CD4-positive, alpha-beta T cell treated with Interleukin-1 beta for 1 hour (primary cell): ENCODE results near the gene MYO5A.
"Not testable (repeated sequence)": the region's sequence is repeated elsewhere in the genome, so short reads cannot be mapped to it uniquely, and the experiment has no call there.

ENCODE experiments used
- DNase-seq, 2 donors: peaks; one replicate each; pipeline ENCODE4 v3.0.0-alpha.2; 2020 to 2022

Gene MYO5A

DNA sequence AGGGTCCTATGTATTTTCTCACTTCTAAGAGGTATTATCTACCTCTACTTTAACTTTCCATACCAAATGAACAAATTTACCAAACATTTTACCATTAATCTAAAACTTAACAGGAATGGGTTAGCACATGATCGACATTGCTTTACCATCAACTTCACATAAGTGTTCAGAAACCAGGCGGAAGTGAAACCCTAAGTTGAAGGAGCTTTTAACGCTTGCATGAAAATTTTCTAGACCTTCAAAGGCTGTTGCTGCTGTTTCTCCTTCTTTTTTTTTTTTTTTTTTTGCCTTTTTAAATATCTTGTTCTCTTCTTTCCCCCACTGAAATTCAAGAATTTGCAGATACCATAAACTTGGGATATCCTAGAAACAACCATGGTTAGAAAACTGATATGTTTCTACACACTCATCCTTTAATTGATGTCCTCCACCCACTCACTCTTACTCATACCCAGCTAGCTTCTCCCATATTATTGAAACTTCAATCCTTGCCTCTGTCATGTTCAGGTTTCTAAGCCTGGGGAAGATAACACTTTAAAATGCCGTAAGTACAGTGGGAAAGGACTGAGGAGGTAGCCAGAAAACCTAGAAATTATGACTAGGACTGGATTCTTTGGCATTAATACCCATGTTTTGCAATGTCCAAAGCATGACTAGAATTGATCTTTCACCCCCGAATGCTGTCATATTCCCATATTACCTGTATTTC, 24.7 kb downstream of the MYO5A start:
- DNase-seq, result no peak

DNA sequence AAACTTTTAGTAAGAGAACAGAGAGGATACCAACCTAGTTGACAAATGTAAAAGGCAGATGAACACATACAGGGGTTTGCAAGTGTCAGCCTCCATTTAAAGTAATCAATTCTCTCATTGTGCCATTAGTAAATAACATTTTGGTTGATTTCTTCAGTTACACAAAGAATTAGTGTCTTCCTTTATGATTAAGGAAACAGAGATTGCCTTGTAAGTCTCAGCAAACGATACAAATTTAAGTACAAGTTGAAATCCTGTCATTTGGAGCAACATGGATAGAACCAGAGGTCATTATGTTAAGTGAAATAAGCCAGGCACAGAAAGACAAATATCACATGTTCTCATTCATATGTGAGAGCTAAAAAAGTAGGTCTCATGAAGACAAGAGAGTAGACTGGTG, 26.1 kb downstream of the MYO5A start:
- no peak for DNase-seq

- no peak for DNase-seq
Measured at GRCh38 chr15:52499506-52499905, 29.2 kb downstream of the MYO5A start.

GRCh38 chr15:52498706-52499105, 30.0 kb downstream of the MYO5A start:
- no peak for DNase-seq

GRCh38 chr15:52496776-52497470, 31.8 kb downstream of the MYO5A start:
- DNase-seq, result no peak

- DNase-seq, result no peak
Measured at GRCh38 chr15:52496175-52496574, 32.5 kb downstream of the MYO5A start.

DNA sequence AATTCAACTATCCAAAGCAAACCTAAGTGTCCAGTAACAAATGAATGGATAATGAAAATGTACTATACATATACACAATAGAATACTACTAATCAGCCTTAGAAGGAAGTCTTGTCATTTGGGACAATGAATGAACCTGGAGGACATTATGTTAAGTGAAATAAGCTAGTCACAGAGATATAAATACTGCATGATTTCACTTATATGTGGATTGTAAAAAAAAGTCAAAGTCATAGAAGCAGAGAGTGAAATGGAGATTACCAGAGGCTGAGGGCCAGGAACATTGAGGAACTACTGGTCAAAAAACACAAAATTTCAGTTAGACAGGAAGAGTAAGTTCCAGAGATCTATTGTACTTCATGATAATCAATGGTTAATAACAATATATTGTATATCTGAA, 33.6 kb downstream of the MYO5A start:
- DNase-seq, result no peak

DNA sequence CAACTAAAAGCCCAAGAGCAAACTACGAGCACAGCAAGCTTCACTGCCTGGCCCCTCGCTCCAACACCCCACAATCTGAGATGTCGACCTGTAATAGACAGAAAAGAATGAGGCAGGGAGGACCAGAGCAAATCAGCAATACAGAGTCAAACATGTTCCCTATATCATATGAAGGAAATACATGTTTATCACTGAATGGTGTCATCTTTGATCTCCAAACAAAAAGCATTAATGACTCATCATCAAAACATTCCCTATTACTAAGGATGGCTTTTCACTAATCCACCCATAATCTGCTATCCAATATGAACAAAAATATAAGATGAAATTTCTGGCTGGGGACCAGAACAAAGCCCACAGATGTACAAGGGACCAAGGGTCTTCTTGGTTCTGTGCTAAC, 34.7 kb downstream of the MYO5A start:
- no peak for DNase-seq

DNA sequence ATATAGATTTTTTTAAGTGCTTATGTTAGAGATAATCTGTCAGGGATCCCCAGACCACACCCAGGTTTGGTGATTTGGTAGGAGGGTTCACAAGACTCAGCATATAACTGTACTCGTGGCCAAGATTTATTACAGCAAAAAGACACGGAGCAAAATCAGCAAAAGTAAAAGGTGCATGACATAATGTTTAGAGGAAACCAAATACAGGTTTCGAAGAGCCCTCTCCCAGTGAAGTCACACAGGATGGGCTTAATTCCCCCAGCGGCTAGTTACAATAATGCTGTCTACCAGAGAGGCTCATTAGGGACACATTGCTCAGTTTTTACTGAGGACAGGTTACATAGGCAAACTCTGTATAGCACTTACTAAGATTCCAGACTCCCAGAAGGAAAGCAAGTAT, 36.5 kb downstream of the MYO5A start:
- no peak for DNase-seq

DNA sequence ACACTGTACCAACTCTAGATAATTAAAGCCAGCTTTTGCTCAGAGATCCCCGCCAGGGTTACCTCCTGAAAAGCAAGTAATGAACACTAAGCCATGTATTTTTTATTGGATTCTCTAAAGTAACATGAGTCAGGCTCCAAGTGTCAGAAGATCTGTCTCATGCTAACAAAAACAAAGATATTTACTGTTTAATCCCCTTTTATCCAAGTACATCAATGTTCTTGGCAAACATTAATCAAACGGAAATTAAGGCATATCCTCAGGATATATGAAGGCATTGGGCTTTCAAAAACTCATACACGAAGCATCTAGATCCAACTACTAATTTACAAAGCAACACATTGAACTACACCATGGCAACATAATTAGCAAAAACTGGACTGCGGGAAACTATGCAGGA, 37.2 kb downstream of the MYO5A start:
- DNase-seq, result no peak

DNA sequence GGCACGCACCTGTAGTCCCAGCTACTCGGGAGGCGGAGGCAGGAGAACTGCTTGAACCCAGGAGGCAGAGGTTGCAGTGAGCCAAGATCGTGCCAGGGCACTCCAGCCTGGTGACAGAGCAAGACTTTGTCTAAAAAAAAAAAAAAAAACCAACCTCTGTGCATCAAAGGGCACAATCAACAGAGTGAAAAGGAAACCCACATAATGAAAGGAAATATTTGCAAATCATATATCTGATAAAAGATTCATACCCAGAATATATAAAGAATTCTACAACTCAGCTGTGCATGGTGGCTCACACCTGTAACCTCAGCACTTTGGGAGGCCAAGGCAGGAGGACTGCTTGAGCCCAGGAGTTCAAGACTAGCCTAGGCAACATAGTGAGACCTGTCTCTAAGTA, 39.2 kb downstream of the MYO5A start:
- not testable (repeated sequence) for DNase-seq

GRCh38 chr15:52488830-52489229, 39.9 kb downstream of the MYO5A start:
- DNase-seq, result peak in 1 of 2 donors; percentile 16

GRCh38 chr15:52486003-52486996, 42.4 kb downstream of the MYO5A start:
- DNase-seq, result no peak

DNA sequence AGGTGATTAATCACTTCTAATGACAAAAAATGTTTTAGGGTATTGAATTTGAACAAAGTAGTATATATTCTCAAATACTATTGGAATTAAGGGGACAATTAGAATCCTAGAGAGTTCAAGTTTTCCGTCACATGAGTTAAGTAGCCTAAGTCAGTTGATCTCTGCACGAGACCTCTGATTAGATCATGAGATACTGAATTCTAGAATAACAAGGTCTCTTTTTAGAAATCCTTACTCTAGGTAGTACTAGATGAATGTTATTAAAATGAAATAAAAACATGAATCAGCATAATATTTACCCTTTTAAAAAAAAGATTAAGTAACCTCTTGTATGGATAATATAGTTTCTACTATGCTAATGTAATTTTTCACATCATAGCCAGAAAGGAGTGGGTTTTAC, 43.4 kb downstream of the MYO5A start:
- DNase-seq, result no peak

GRCh38 chr15:52483707-52484106, 45.0 kb downstream of the MYO5A start:
- no peak for DNase-seq

DNA sequence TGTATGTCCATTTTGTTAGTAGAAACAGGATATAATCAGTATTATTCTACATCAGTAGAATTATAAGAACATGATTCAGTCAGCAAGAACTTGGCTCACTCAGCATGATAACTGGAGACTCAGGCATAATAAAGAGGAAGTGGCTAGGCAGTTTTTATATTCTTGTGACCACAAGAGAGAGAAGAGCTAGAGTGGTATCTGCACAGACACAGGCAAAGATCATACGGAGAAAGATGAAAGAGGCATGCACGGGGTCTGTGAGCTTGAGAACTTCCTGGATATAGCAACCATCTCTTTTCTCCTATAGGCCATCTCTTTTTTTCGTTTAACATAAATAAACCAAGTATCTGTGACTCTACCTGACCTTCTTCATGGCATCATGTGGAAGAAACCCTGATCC, 46.8 kb downstream of the MYO5A start:
- peak; percentile 65 to 81 for DNase-seq

DNA sequence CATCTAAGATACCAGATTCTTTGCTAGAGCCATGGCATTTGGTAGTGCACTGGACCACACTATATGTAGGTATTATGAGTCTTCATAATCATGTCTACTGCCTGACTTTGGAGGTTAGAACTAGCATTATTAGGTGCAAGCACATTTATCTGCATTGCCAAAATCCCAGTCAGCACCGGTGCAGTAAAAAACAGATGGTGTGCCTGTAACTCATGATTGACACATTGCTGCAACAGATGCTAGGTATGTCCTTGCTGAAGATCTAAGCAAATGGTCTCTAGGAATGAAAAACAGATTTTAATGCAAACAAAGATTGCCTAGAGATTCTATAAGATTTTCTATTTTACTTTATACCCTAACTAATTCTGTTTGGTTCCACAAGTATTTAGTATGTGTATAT, 47.7 kb downstream of the MYO5A start:
- DNase-seq, result no peak

DNA sequence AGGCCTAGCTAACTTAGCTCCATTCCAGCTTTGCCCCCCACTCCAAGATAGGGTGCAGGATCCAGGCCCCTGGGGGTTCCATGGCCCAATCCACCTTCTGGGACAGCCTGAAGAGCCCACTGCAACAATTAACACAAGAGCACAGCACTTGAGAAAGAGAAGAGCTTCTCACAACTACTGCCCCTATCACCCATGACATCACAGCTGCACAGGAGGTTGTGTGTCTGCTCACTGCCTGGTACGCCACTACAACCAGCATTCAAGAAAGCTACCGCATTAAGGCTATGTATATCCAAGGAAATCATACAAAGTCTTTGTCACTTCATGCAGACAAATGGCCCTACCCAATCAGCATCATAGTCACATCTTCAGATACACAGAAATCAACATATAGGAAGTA, 62.0 kb downstream of the MYO5A start:
- DNase-seq, result no peak

DNA sequence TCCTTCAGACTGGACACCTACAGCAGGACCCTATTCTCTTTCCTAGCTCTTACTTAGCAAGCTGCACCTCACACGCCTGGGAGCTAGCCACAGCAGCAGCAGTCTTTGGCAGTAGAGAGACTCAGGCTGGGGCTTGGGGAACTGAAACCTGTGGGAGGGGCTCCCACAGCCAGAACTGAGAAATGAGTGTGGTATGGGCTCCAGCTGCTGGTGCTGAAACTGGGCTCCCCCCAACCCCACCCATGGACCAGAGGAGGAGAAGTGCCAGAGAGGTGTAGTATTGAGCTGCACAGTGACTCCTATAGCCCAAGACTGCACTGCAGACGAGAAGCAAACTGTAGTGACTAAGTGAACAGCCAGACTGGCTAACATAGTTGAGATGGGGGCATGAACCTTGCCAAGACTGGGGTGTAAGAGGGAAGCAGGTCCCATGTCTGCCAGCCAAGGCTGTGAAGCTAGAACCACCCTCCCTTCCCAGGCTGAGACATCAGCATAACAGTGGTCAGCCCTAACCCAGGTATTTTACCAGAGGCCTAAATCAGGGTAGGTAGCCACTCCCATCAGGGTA, 62.5 kb downstream of the MYO5A start:
- DNase-seq, result peak; percentile 37 to 84

- peak in 1 of 2 donors; percentile 39 for DNase-seq
Measured at GRCh38 chr15:52464478-52464877, 64.2 kb downstream of the MYO5A start.

GRCh38 chr15:52464040-52464439, 64.6 kb downstream of the MYO5A start:
- DNase-seq, result no peak

DNA sequence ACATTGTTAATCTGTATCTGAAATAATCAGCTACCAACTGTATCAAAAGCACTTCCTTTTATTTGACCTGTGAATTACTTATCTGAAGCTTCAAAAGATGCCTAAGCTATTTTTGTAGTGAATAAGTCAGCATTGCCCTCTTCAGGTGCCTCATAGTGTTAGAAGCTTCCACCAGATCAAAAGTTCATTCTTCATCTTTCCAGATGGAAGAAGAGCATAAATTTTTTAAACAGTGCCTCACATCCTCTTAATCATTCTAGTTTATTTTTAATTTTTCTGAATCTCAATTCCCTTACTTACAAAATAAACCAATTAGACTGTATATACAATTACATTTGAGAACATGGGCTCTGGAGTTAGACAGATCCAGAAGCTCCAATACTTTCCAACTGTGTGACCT, 65.0 kb downstream of the MYO5A start:
- peak in 1 of 2 donors; percentile 25 for DNase-seq

DNA sequence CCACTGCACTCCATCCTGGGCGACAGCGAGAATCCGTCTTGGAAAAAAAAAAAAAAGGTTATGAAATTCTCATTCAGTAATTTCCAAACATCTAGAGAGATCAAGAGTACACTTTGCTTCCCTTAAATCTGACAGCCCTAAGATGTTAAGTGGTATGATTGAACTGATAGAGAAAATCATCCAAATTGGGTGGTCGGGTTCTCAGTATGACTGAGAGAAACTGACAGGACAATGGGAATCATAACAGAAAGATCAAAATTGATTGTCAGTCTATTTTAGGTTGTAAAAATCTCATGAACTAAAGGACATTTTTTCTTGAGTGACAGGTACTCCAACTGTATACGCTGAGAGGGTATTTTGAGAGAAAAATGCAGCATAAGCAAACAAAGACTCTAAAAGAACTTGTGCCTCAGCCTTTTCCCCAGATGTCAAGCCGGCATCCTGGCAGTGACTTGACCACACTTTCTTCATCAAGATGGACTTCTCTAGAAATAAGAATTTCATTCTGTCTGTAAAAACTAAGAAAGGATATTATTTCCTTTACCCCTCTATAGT, 65.8 kb downstream of the MYO5A start:
- no peak for DNase-seq
